ENCODE data around the gene PAQR8.
A peak's percentile ranks its signal among the peaks of the same experiment; 100 is the strongest.

GRCh38 chr6:52454556-52454955 is 92.6 kb downstream of the PAQR8 start:
- no peak for TF ChIP-seq NFIC (IDR thresholded peaks at IDR 0.05)
- TF ChIP-seq RAD21 (IDR thresholded peaks at IDR 0.05; ENCODE audit: low read depth): no peak
- TF ChIP-seq EP300 (IDR thresholded peaks at IDR 0.05; ENCODE audit: borderline replicate concordance): peak; percentile 45; the same call in 1 of the 2 replicates
- TF ChIP-seq EGR1 (IDR thresholded peaks at IDR 0.05): no peak
- TF ChIP-seq CEBPB (IDR thresholded peaks at IDR 0.05): no peak
- TF ChIP-seq FOXM1 (IDR thresholded peaks at IDR 0.05; ENCODE audit: borderline replicate concordance, low read depth): no peak
- no peak for TF ChIP-seq TCF12 (IDR thresholded peaks at IDR 0.05; ENCODE audit: low read depth)
- no peak for TF ChIP-seq TEAD4 (IDR thresholded peaks at IDR 0.05)
- TF ChIP-seq REST (IDR thresholded peaks at IDR 0.05; ENCODE audit: low read depth): no peak
- TF ChIP-seq YY1 (IDR thresholded peaks at IDR 0.05; ENCODE audit: low read depth): no peak
